ENCODE results near the gene OTOF. TPM values are rescaled to one million over a fixed set of nuclear protein-coding genes. Genes with fewer than 3 reads are reported as not detected.

OTOF gene
- total RNA-seq, 5 donors from 2014 or later (not counting 1 experiment from before 2014, with no cell fraction given), result 0.20 to 2.8 (median 0.45) TPM

GRCh38 chr2:26448651-26449050 is 29.3 kb downstream of the OTOF start:
- no peak overlapping the region for H3K4me3 Mint-ChIP-seq
- POLR2A ChIA-PET, result no interaction called here

GRCh38 chr2:26444236-26444635 is 33.7 kb downstream of the OTOF start:
- ChIA-PET CTCF (interaction anchor here in 1 of 2 donors (0.6 kb wide), 1 partner anchor 23 kb away, joined by 3 read pairs; no protein-coding TSS in a partner anchor), POLR2A (no interaction called here)
- ATAC-seq (replicated peaks in 1 of 4) (no peak), DNase-seq (no peak)
- Histone ChIP-seq H3K4me3 (ENCODE audit: control insufficient read depth in 1 of 2, extremely low read depth in 1 of 2, low read length in 1 of 2) (no peak overlapping the region), H3K27ac (ENCODE audit: low read length) (no peak overlapping the region), H3K27me3 (replicated peaks in 1 of 2; ENCODE audit: control insufficient read depth in 2 of 2, extremely low read depth in 1 of 2, insufficient read depth in 2 of 2, low read length in 1 of 2) (peaks cover 0 to 7% of the 10 kb centered on the region in 2 experiments), H3K4me1 (ENCODE audit: control insufficient read depth in 1 of 2, extremely low read depth in 1 of 2, insufficient read depth in 2 of 2, low read length in 2 of 2) (no peaks in the 10 kb centered on the region), H3K36me3 (ENCODE audit: control insufficient read depth in 2 of 2, extremely low read depth in 1 of 2, insufficient read depth in 1 of 2, low read length in 1 of 2) (no peaks in the 10 kb centered on the region), H3K9me3 (no peaks in the 10 kb centered on the region)
- no peaks in the 10 kb centered on the region for H3K4me1 Mint-ChIP-seq
- H3K27me3 Mint-ChIP-seq, result peaks cover under 1 to 4% of the 10 kb centered on the region in 2 donors
- no peaks in the 10 kb centered on the region for H3K9me3 Mint-ChIP-seq
- WGBS (ENCODE audit: insufficient coverage), result 76% methylated on average over 7 of the region's 7 CpGs
- no peak overlapping the region for H3K27ac Mint-ChIP-seq
- H3K36me3 Mint-ChIP-seq, result no peaks in the 10 kb centered on the region
- H3K4me3 Mint-ChIP-seq, result no peak overlapping the region

More at GRCh38 chr2:26448651-26449050, 29.3 kb downstream of the OTOF start:
- Histone ChIP-seq H3K36me3 (ENCODE audit: control insufficient read depth in 2 of 2, extremely low read depth in 1 of 2, insufficient read depth in 1 of 2, low read length in 1 of 2) (no peaks in the 10 kb centered on the region), H3K27me3 (replicated peaks in 1 of 2; ENCODE audit: control insufficient read depth in 2 of 2, extremely low read depth in 1 of 2, insufficient read depth in 2 of 2, low read length in 1 of 2) (peaks cover 0 to 14% of the 10 kb centered on the region in 2 experiments), H3K4me3 (ENCODE audit: control insufficient read depth in 1 of 2, extremely low read depth in 1 of 2, low read length in 1 of 2) (no peak overlapping the region), H3K9me3 (no peaks in the 10 kb centered on the region), H3K4me1 (ENCODE audit: control insufficient read depth in 1 of 2, extremely low read depth in 1 of 2, insufficient read depth in 2 of 2, low read length in 2 of 2) (no peaks in the 10 kb centered on the region), H3K27ac (ENCODE audit: low read length) (no peak overlapping the region)
- no peak overlapping the region for H3K27ac Mint-ChIP-seq
- peaks cover 0 to 9% of the 10 kb centered on the region in 2 donors for H3K27me3 Mint-ChIP-seq
- no peaks in the 10 kb centered on the region for H3K4me1 Mint-ChIP-seq
- H3K36me3 Mint-ChIP-seq, result no peaks in the 10 kb centered on the region
- WGBS (ENCODE audit: insufficient coverage), result 92% methylated on average over 9 of the region's 9 CpGs
- ATAC-seq (replicated peaks in 1 of 4) (no peak), DNase-seq (no peak)
- no peaks in the 10 kb centered on the region for H3K9me3 Mint-ChIP-seq
- CTCF ChIA-PET, result no interaction called here

GRCh38 chr2:26442707-26443106 is 35.2 kb downstream of the OTOF start:
- CTCF ChIA-PET, result no interaction called here

GRCh38 chr2:26442301-26442700 is 35.6 kb downstream of the OTOF start:
- no peak overlapping the region for H3K27ac ChIP-seq (ENCODE audit: low read length)
- H3K4me3 Mint-ChIP-seq, result no peak overlapping the region
- no peaks in the 10 kb centered on the region for H3K4me1 Mint-ChIP-seq
- H3K9me3 Mint-ChIP-seq, result no peaks in the 10 kb centered on the region
- no peaks in the 10 kb centered on the region for H3K36me3 Mint-ChIP-seq
- ChIA-PET CTCF (no interaction called here), POLR2A (no interaction called here)
- H3K36me3 ChIP-seq (ENCODE audit: control insufficient read depth in 2 of 2, extremely low read depth in 1 of 2, insufficient read depth in 1 of 2, low read length in 1 of 2), result no peaks in the 10 kb centered on the region
- peaks cover 0 to 3% of the 10 kb centered on the region in 2 experiments for H3K27me3 ChIP-seq (replicated peaks in 1 of 2; ENCODE audit: control insufficient read depth in 2 of 2, extremely low read depth in 1 of 2, insufficient read depth in 2 of 2, low read length in 1 of 2)
- no peak overlapping the region for H3K4me3 ChIP-seq (ENCODE audit: control insufficient read depth in 1 of 2, extremely low read depth in 1 of 2, low read length in 1 of 2)
- 78% methylated on average over 1 of the region's 2 CpGs for WGBS (ENCODE audit: insufficient coverage)
- no peak for ATAC-seq (replicated peaks in 1 of 4)
- no peaks in the 10 kb centered on the region for H3K4me1 ChIP-seq (ENCODE audit: control insufficient read depth in 1 of 2, extremely low read depth in 1 of 2, insufficient read depth in 2 of 2, low read length in 2 of 2)
- no peaks in the 10 kb centered on the region for H3K9me3 ChIP-seq
- peaks cover 4 to 5% of the 10 kb centered on the region in 2 donors for H3K27me3 Mint-ChIP-seq
- DNase-seq, result no peak
- H3K27ac Mint-ChIP-seq, result no peak overlapping the region

More at GRCh38 chr2:26442707-26443106, 35.2 kb downstream of the OTOF start:
- H3K27ac ChIP-seq (ENCODE audit: low read length), result no peak overlapping the region
- no peaks in the 10 kb centered on the region for H3K36me3 ChIP-seq (ENCODE audit: control insufficient read depth in 2 of 2, extremely low read depth in 1 of 2, insufficient read depth in 1 of 2, low read length in 1 of 2)
- no CpG with 5 or more reads among the region's 3 CpGs for WGBS (ENCODE audit: insufficient coverage)
- H3K9me3 ChIP-seq, result no peaks in the 10 kb centered on the region
- no peaks in the 10 kb centered on the region for H3K4me1 Mint-ChIP-seq
- no peak overlapping the region for H3K4me3 ChIP-seq (ENCODE audit: control insufficient read depth in 1 of 2, extremely low read depth in 1 of 2, low read length in 1 of 2)
- H3K4me3 Mint-ChIP-seq, result no peak overlapping the region
- no peaks in the 10 kb centered on the region for H3K9me3 Mint-ChIP-seq
- H3K27ac Mint-ChIP-seq, result no peak overlapping the region
- peaks cover 4 to 5% of the 10 kb centered on the region in 2 donors for H3K27me3 Mint-ChIP-seq
- no peak for ATAC-seq (replicated peaks in 1 of 4)
- no peaks in the 10 kb centered on the region for H3K4me1 ChIP-seq (ENCODE audit: control insufficient read depth in 1 of 2, extremely low read depth in 1 of 2, insufficient read depth in 2 of 2, low read length in 2 of 2)
- POLR2A ChIA-PET, result no interaction called here
- H3K27me3 ChIP-seq (replicated peaks in 1 of 2; ENCODE audit: control insufficient read depth in 2 of 2, extremely low read depth in 1 of 2, insufficient read depth in 2 of 2, low read length in 1 of 2), result peaks cover 0 to 2% of the 10 kb centered on the region in 2 experiments
- DNase-seq, result no peak
- H3K36me3 Mint-ChIP-seq, result no peaks in the 10 kb centered on the region

- H3K36me3 Mint-ChIP-seq, result no peaks in the 10 kb centered on the region
- ChIA-PET POLR2A (no interaction called here), CTCF (no interaction called here)
- ATAC-seq (replicated peaks in 1 of 4) (no peak), DNase-seq (no peak)
- no peaks in the 10 kb centered on the region for H3K9me3 ChIP-seq
- H3K27me3 ChIP-seq (replicated peaks in 1 of 2; ENCODE audit: control insufficient read depth in 2 of 2, extremely low read depth in 1 of 2, insufficient read depth in 2 of 2, low read length in 1 of 2), result peaks cover 0 to 4% of the 10 kb centered on the region in 2 experiments
- no peaks in the 10 kb centered on the region for H3K9me3 Mint-ChIP-seq
- peaks cover 4 to 5% of the 10 kb centered on the region in 2 donors for H3K27me3 Mint-ChIP-seq
- no peaks in the 10 kb centered on the region for H3K4me1 Mint-ChIP-seq
- 45% methylated on average over 5 of the region's 5 CpGs for WGBS (ENCODE audit: insufficient coverage)
- no peak overlapping the region for H3K27ac ChIP-seq (ENCODE audit: low read length)
- H3K27ac Mint-ChIP-seq, result no peak overlapping the region
- no peaks in the 10 kb centered on the region for H3K36me3 ChIP-seq (ENCODE audit: control insufficient read depth in 2 of 2, extremely low read depth in 1 of 2, insufficient read depth in 1 of 2, low read length in 1 of 2)
- H3K4me3 Mint-ChIP-seq, result no peak overlapping the region
- H3K4me3 ChIP-seq (ENCODE audit: control insufficient read depth in 1 of 2, extremely low read depth in 1 of 2, low read length in 1 of 2), result no peak overlapping the region
- no peaks in the 10 kb centered on the region for H3K4me1 ChIP-seq (ENCODE audit: control insufficient read depth in 1 of 2, extremely low read depth in 1 of 2, insufficient read depth in 2 of 2, low read length in 2 of 2)
Measured at GRCh38 chr2:26438926-26439325, 39.0 kb downstream of the OTOF start.

- Mint-ChIP-seq H3K9me3 (no peaks in the 10 kb centered on the region), H3K4me1 (no peaks in the 10 kb centered on the region), H3K4me3 (no peak overlapping the region), H3K27ac (no peak overlapping the region), H3K36me3 (no peaks in the 10 kb centered on the region), H3K27me3 (peaks cover 4 to 5% of the 10 kb centered on the region in 2 donors)
- H3K27me3 ChIP-seq (replicated peaks in 1 of 2; ENCODE audit: control insufficient read depth in 2 of 2, extremely low read depth in 1 of 2, insufficient read depth in 2 of 2, low read length in 1 of 2), result peaks cover 0 to 4% of the 10 kb centered on the region in 2 experiments
- ChIA-PET CTCF (no interaction called here), POLR2A (no interaction called here)
- no peak for ATAC-seq (replicated peaks in 1 of 4)
- H3K27ac ChIP-seq (ENCODE audit: low read length), result no peak overlapping the region
- no peaks in the 10 kb centered on the region for H3K9me3 ChIP-seq
- no peaks in the 10 kb centered on the region for H3K36me3 ChIP-seq (ENCODE audit: control insufficient read depth in 2 of 2, extremely low read depth in 1 of 2, insufficient read depth in 1 of 2, low read length in 1 of 2)
- H3K4me3 ChIP-seq (ENCODE audit: control insufficient read depth in 1 of 2, extremely low read depth in 1 of 2, low read length in 1 of 2), result no peak overlapping the region
- WGBS (ENCODE audit: insufficient coverage), result 61% methylated on average over 7 of the region's 8 CpGs
- no peaks in the 10 kb centered on the region for H3K4me1 ChIP-seq (ENCODE audit: control insufficient read depth in 1 of 2, extremely low read depth in 1 of 2, insufficient read depth in 2 of 2, low read length in 2 of 2)
- no peak for DNase-seq
Measured at GRCh38 chr2:26438526-26438925, 39.4 kb downstream of the OTOF start.

GRCh38 chr2:26435106-26435505 is 42.8 kb downstream of the OTOF start:
- H3K9me3 Mint-ChIP-seq, result no peaks in the 10 kb centered on the region
- no peaks in the 10 kb centered on the region for H3K4me1 Mint-ChIP-seq
- H3K27me3 ChIP-seq (replicated peaks in 1 of 2; ENCODE audit: control insufficient read depth in 2 of 2, extremely low read depth in 1 of 2, insufficient read depth in 2 of 2, low read length in 1 of 2), result peaks cover 0 to 16% of the 10 kb centered on the region in 2 experiments
- H3K36me3 Mint-ChIP-seq, result no peaks in the 10 kb centered on the region
- H3K27me3 Mint-ChIP-seq, result peaks cover 9 to 18% of the 10 kb centered on the region in 2 donors
- H3K27ac ChIP-seq (ENCODE audit: low read length), result no peak overlapping the region
- H3K27ac Mint-ChIP-seq, result no peak overlapping the region
- ChIA-PET CTCF (interaction anchor here in 1 of 2 donors (0.6 kb wide), 1 partner anchor 1306 kb away, joined by 3 read pairs; no protein-coding TSS in a partner anchor), POLR2A (interaction anchor here in 1 of 2 donors (0.6 kb wide), 1 partner anchor 608 kb away, joined by 3 read pairs; no protein-coding TSS in a partner anchor)
- H3K36me3 ChIP-seq (ENCODE audit: control insufficient read depth in 2 of 2, extremely low read depth in 1 of 2, insufficient read depth in 1 of 2, low read length in 1 of 2), result no peaks in the 10 kb centered on the region
- no peaks in the 10 kb centered on the region for H3K4me1 ChIP-seq (ENCODE audit: control insufficient read depth in 1 of 2, extremely low read depth in 1 of 2, insufficient read depth in 2 of 2, low read length in 2 of 2)
- H3K9me3 ChIP-seq, result no peaks in the 10 kb centered on the region
- H3K4me3 ChIP-seq (ENCODE audit: control insufficient read depth in 1 of 2, extremely low read depth in 1 of 2, low read length in 1 of 2), result no peak overlapping the region
- WGBS (ENCODE audit: insufficient coverage), result no CpG with 5 or more reads among the region's 2 CpGs
- DNase-seq (no peak), ATAC-seq (replicated peaks in 1 of 4) (no peak)
- H3K4me3 Mint-ChIP-seq, result no peak overlapping the region

Data from T-cell (primary cell).